Trophoblast cell (in vitro differentiated cells and primary cell): ENCODE results near the gene CACNA1H.

Experiments used
- DNase-seq, 2 donors: peaks; one replicate each; pipeline ENCODE4 v3.0.0-alpha.2; 2016
- H2AFZ ChIP-seq: 2 replicates; pipeline ENCODE4 v1.6.1; 2013; ENCODE audit warnings: low read length, moderate library complexity, mild to moderate bottlenecking; ENCODE audit not compliant: insufficient read depth, poor library complexity
- H2AK5ac ChIP-seq: 2 replicates; pipeline ENCODE4 v1.6.1; 2013; ENCODE audit warnings: mild to moderate bottlenecking, low read length
- H2BK120ac ChIP-seq: 2 replicates; pipeline ENCODE4 v1.6.1; 2013; ENCODE audit warnings: low read length, mild to moderate bottlenecking, moderate library complexity; ENCODE audit not compliant: insufficient read depth, poor library complexity
- H2BK12ac ChIP-seq: 2 replicates; pipeline ENCODE4 v1.6.1; 2013; ENCODE audit warnings: mild to moderate bottlenecking, low read length, moderate library complexity
- H2BK5ac ChIP-seq: 2 replicates; pipeline ENCODE4 v1.6.1; 2013; ENCODE audit warnings: low read length, low read depth, moderate library complexity, mild to moderate bottlenecking; ENCODE audit not compliant: poor library complexity
- H3K14ac ChIP-seq: 2 replicates; pipeline ENCODE4 v1.6.1; 2013; ENCODE audit warnings: mild to moderate bottlenecking, low read length
- H3K18ac ChIP-seq: 2 replicates; pipeline ENCODE4 v1.6.1; 2013; ENCODE audit warnings: mild to moderate bottlenecking, low read length
- H3K23ac ChIP-seq: 2 replicates; pipeline ENCODE4 v1.6.1; 2013; ENCODE audit warnings: low read length
- H3K27ac ChIP-seq: 2 replicates; pipeline ENCODE4 v1.5.1; 2013; ENCODE audit warnings: low read depth, mild to moderate bottlenecking, inconsistent platforms, low read length, moderate library complexity
- H3K27me3 ChIP-seq: 2 replicates; pipeline ENCODE4 v1.6.1; 2013; ENCODE audit warnings: inconsistent platforms, mild to moderate bottlenecking, low read length, moderate library complexity; ENCODE audit not compliant: insufficient read depth
- H3K36me3 ChIP-seq, 2 experiments: 1 replicate in 1 of 2; 2 replicates in 1 of 2; pipeline ENCODE4 v1.6.1; 2013; ENCODE audit warnings: low read length in 2 of 2, mild to moderate bottlenecking in 2 of 2, moderate library complexity in 1 of 2; ENCODE audit not compliant: insufficient read depth in 2 of 2, control insufficient read depth in 1 of 2
- H3K4ac ChIP-seq: 2 replicates; pipeline ENCODE4 v1.6.1; 2013; ENCODE audit warnings: low read depth, mild to moderate bottlenecking, low read length, moderate library complexity
- H3K4me1 ChIP-seq, 2 experiments: 1 replicate in 1 of 2; 2 replicates in 1 of 2; pipeline ENCODE4 v1.6.1; 2013; ENCODE audit warnings: low read length in 2 of 2, mild to moderate bottlenecking in 2 of 2, moderate library complexity in 1 of 2; ENCODE audit not compliant: insufficient read depth in 2 of 2, control insufficient read depth in 1 of 2
- H3K4me2 ChIP-seq: 2 replicates; pipeline ENCODE4 v1.6.1; 2013; ENCODE audit warnings: inconsistent platforms, mild to moderate bottlenecking, low read length, moderate library complexity
- H3K4me3 ChIP-seq: 2 replicates; pipeline ENCODE4 v1.5.1; 2013; ENCODE audit warnings: mild to moderate bottlenecking, low read depth, low read length, inconsistent platforms
- H3K79me1 ChIP-seq: one replicate; pipeline ENCODE4 v1.6.1; 2013; ENCODE audit warnings: low read length
- H3K79me2 ChIP-seq: 2 replicates; pipeline ENCODE4 v1.6.1; 2013; ENCODE audit warnings: low read length, mild to moderate bottlenecking; ENCODE audit not compliant: control insufficient read depth, insufficient read depth, poor library complexity
- H3K9ac ChIP-seq: 2 replicates; pipeline ENCODE4 v1.6.1; 2013; ENCODE audit warnings: mild to moderate bottlenecking, low read length
- H3K9me3 ChIP-seq: 2 replicates; pipeline ENCODE4 v1.6.1; 2013; ENCODE audit warnings: low read depth, mild to moderate bottlenecking, control low read depth, inconsistent platforms, low read length; ENCODE audit not compliant: insufficient read depth
- H4K12ac ChIP-seq: 2 replicates; pipeline ENCODE4 v1.6.1; 2013; ENCODE audit warnings: low read depth, mild to moderate bottlenecking, low read length, moderate library complexity
- H4K8ac ChIP-seq: 2 replicates; pipeline ENCODE4 v1.6.1; 2013; ENCODE audit warnings: low read depth, mild to moderate bottlenecking, low read length, moderate library complexity
- H4K91ac ChIP-seq: one replicate; pipeline ENCODE4 v1.6.1; 2013; ENCODE audit warnings: low read depth, mild to moderate bottlenecking, low read length, moderate library complexity
- WGBS: extraction: QIAGEN DNeasy Blood & Tissue Kit; methylation state at CpG from one replicate; pipeline ENCODE4 v1.1.7; 2013; ENCODE audit warnings: missing lambda C conversion rate; ENCODE audit not compliant: insufficient read length, insufficient coverage; ENCODE audit errors: extremely low coverage; 5-methylcytosine and 5-hydroxymethylcytosine counted together

Gene CACNA1H

DNA sequence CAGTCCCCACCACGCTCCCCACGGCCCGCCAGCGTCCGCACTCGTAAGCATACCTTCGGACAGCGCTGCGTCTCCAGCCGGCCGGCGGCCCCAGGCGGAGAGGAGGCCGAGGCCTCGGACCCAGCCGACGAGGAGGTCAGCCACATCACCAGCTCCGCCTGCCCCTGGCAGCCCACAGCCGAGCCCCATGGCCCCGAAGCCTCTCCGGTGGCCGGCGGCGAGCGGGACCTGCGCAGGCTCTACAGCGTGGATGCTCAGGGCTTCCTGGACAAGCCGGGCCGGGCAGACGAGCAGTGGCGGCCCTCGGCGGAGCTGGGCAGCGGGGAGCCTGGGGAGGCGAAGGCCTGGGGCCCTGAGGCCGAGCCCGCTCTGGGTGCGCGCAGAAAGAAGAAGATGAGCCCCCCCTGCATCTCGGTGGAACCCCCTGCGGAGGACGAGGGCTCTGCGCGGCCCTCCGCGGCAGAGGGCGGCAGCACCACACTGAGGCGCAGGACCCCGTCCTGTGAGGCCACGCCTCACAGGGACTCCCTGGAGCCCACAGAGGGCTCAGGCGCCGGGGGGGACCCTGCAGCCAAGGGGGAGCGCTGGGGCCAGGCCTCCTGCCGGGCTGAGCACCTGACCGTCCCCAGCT is 67.3 kb downstream of the CACNA1H start:
- H3K4me1 ChIP-seq: no peaks in the 10 kb centered on the region
- no peak overlapping the region for H3K9ac ChIP-seq
- no peaks in the 10 kb centered on the region for H3K36me3 ChIP-seq
- H3K18ac ChIP-seq: no peak overlapping the region
- no peak overlapping the region for H3K4ac ChIP-seq
- H2AK5ac ChIP-seq: no peak overlapping the region
- WGBS: no CpG with 5 or more reads among the region's 55 CpGs
- no peak overlapping the region for H2BK120ac ChIP-seq
- H2AFZ ChIP-seq: no peak overlapping the region
- no peak overlapping the region for H3K14ac ChIP-seq
- no peak overlapping the region for H4K91ac ChIP-seq
- no peak overlapping the region for H3K4me2 ChIP-seq
- no peak overlapping the region for H3K23ac ChIP-seq
- no peak overlapping the region for H2BK5ac ChIP-seq
- H3K79me2 ChIP-seq: no peaks in the 10 kb centered on the region
- no peak overlapping the region for H3K4me3 ChIP-seq
- no peak overlapping the region for H3K27ac ChIP-seq
- H4K8ac ChIP-seq: no peak overlapping the region
- H4K12ac ChIP-seq: no peak overlapping the region
- no peak overlapping the region for H2BK12ac ChIP-seq
- H3K9me3 ChIP-seq: peaks cover 2% of the 10 kb centered on the region
- no peaks in the 10 kb centered on the region for H3K79me1 ChIP-seq
- no peak for DNase-seq
- H3K27me3 ChIP-seq: no peaks in the 10 kb centered on the region

DNA sequence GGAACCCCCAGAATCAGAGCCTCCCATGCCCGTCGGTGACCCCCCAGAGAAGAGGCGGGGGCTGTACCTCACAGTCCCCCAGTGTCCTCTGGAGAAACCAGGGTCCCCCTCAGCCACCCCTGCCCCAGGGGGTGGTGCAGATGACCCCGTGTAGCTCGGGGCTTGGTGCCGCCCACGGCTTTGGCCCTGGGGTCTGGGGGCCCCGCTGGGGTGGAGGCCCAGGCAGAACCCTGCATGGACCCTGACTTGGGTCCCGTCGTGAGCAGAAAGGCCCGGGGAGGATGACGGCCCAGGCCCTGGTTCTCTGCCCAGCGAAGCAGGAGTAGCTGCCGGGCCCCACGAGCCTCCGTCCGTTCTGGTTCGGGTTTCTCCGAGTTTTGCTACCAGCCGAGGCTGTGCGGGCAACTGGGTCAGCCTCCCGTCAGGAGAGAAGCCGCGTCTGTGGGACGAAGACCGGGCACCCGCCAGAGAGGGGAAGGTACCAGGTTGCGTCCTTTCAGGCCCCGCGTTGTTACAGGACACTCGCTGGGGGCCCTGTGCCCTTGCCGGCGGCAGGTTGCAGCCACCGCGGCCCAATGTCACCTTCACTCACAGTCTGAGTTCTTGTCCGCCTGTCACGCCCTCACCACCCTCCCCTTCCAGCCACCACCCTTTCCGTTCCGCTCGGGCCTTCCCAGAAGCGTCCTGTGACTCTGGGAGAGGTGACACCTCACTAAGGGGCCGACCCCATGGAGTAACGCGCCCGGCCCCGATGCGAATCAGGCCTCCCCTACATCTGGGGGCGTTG is 68.1 kb downstream of the CACNA1H start:
- Histone ChIP-seq H3K79me1 (no peaks in the 10 kb centered on the region), H2AFZ (no peak overlapping the region)
- no CpG with 5 or more reads among the region's 48 CpGs for WGBS

DNA sequence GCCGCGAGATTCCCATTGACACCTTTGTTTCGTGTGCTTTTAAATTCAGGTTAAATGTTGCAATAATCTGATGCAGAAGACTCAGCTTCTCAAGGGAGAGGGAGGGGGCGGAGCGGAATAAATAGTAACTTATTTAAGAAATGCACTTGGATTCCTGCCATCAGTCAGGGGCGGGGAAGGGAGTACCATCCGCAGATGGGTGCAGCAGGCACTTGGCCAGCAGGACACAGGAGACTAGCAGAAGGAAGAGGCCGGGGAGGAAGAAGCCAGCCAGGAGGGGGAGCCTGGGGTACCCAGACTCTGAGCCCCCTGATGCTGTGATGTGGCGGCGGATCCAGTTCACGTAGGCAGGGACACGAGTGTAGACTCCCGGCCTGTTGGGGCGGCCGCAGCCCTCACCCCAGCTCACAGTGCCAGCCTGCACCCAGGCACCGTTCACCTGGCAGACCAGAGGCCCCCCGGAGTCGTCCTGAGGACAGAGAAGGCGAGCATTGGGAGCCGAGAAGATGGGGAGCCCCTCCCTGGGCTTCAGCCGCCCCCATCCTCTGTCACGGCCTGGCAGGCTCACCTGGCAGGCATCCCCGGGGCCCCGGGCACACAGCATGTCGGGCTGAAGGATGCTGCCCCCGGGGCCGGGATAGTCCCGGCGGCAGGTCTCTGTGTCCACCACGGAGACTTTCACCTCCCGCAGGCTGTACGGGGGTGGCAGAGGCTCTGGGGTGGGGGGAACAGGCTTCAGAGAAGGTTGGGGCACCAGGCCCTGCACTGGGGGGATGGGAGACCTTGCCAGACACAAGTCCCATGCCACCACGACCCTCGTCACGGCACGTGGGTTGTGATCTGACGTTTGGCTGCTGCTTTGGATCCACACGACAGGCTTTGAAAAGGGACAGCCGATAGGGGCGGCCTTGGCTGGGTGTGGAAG is 69.0 kb downstream of the CACNA1H start:
- Histone ChIP-seq H3K9me3 (peaks cover 2% of the 10 kb centered on the region), H3K18ac (no peak overlapping the region), H3K4me1 (no peaks in the 10 kb centered on the region), H3K4me2 (no peak overlapping the region), H4K8ac (no peak overlapping the region), H2AFZ (no peak overlapping the region), H2BK120ac (no peak overlapping the region), H3K79me2 (no peaks in the 10 kb centered on the region), H4K91ac (no peak overlapping the region), H2BK5ac (no peak overlapping the region), H2BK12ac (no peak overlapping the region), H4K12ac (no peak overlapping the region), H2AK5ac (no peak overlapping the region), H3K79me1 (no peaks in the 10 kb centered on the region), H3K27ac (no peak overlapping the region), H3K9ac (no peak overlapping the region), H3K4me3 (no peak overlapping the region), H3K27me3 (no peaks in the 10 kb centered on the region), H3K36me3 (no peaks in the 10 kb centered on the region), H3K14ac (no peak overlapping the region), H3K23ac (no peak overlapping the region), H3K4ac (no peak overlapping the region)
- DNase-seq: no peak
- WGBS: no CpG with 5 or more reads among the region's 40 CpGs

More for the DNA sequence above, 68.1 kb downstream of the CACNA1H start:
- no peak overlapping the region for H3K4ac ChIP-seq
- H2BK12ac ChIP-seq: no peak overlapping the region
- H3K9ac ChIP-seq: no peak overlapping the region
- no peak for DNase-seq
- H3K18ac ChIP-seq: no peak overlapping the region
- no peak overlapping the region for H3K27ac ChIP-seq
- H4K12ac ChIP-seq: no peak overlapping the region
- H3K4me1 ChIP-seq: no peaks in the 10 kb centered on the region
- no peak overlapping the region for H3K4me2 ChIP-seq
- no peak overlapping the region for H2BK120ac ChIP-seq
- H3K9me3 ChIP-seq: peaks cover 2% of the 10 kb centered on the region
- H3K27me3 ChIP-seq: no peaks in the 10 kb centered on the region
- no peak overlapping the region for H2AK5ac ChIP-seq
- no peak overlapping the region for H4K91ac ChIP-seq
- no peak overlapping the region for H3K23ac ChIP-seq
- H3K36me3 ChIP-seq: no peaks in the 10 kb centered on the region
- peak overlapping the region; percentile 18 for H3K4me3 ChIP-seq
- no peak overlapping the region for H3K14ac ChIP-seq
- no peak overlapping the region for H4K8ac ChIP-seq
- no peak overlapping the region for H2BK5ac ChIP-seq
- no peaks in the 10 kb centered on the region for H3K79me2 ChIP-seq

DNA sequence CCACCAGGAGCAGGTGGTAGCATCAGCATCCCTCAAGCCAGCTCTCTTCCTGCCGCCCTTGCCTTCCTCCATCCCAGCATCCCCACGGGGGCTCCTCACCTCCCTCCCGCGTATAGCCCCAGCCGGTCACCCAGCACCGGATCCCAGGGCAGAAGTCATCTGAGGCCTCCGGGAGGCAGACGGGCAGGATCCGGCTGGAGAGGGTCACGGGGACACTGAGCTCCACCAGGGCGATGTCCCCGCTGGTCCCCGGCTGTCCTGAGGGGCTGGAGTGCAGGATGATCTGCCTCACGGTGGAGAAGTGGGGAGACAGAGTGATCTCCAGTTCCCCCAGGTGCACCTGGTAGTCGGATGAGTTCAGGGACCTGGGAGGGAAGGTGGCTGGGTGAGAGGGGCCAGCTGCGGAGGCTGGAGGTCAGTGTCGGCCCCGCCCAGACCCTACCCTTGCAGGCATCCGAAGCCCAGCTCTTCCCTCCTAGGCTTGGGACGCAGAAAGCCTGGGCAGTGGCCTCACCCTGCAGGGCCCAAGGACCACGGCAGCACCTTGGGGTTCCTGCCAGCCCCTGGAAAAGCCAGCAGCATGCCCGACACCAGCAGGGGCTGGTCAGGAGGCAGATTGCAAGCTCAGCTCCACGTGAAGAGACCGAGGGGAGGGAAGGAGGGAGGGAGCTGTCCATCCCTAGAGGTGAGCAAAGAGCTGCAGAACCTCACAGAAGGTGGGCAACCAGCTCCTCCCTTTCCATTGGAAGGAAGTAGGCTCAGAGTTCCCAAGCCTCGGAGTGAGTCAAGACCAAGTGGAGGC is 69.8 kb downstream of the CACNA1H start:
- Histone ChIP-seq H3K4me2 (no peak overlapping the region), H4K8ac (no peak overlapping the region), H4K12ac (no peak overlapping the region), H3K27me3 (no peaks in the 10 kb centered on the region), H3K23ac (no peak overlapping the region), H3K4me1 (no peaks in the 10 kb centered on the region), H3K4ac (no peak overlapping the region), H4K91ac (no peak overlapping the region), H2AFZ (no peak overlapping the region), H3K14ac (no peak overlapping the region), H3K79me1 (no peaks in the 10 kb centered on the region), H2AK5ac (no peak overlapping the region), H3K79me2 (no peaks in the 10 kb centered on the region), H3K9me3 (peaks cover 2% of the 10 kb centered on the region), H3K27ac (no peak overlapping the region), H2BK120ac (no peak overlapping the region), H2BK5ac (no peak overlapping the region), H3K36me3 (no peaks in the 10 kb centered on the region), H3K4me3 (no peak overlapping the region), H2BK12ac (no peak overlapping the region), H3K18ac (no peak overlapping the region), H3K9ac (no peak overlapping the region)
- no CpG with 5 or more reads among the region's 25 CpGs for WGBS
- no peak for DNase-seq
